Epithelial cell of esophagus (primary cell): ENCODE measurements around the gene PDE9A.

ENCODE experiments used
- DNase-seq: peaks from one replicate; pipeline ENCODE4 v3.0.0; 2010; ENCODE audit warnings: low read depth
- H3K4me3 ChIP-seq: 2 replicates; pipeline ENCODE4 v1.5.1; 2011; ENCODE audit warnings: mild to moderate bottlenecking, low read length, control low read depth
- CTCF ChIP-seq: IDR thresholded peaks from 2 replicates; pipeline ENCODE4 v1.5.1; 2011; ENCODE audit warnings: low read depth, mild to moderate bottlenecking, low read length, control low read depth, inconsistent platforms; ENCODE audit not compliant: insufficient read depth; ENCODE audit errors: missing control alignments

PDE9A gene

DNA sequence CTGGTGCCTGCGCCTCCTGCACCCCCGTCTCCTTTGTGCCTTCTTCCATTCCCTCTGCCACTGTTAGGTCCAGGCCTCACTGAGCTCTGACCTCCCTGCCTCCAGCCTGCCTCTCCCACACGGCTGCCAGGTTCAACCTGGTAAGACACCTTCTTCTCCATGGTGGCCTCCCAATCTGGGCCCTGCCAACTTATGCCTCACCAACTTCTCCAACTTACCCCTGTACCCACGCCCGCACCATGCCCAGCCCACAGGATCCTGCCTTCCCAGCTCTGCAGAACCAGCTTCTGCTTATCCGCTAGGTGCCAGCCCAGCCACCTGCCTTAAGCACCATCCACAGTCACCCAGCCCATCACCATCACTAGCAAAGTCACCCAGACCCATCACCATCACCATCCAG is 37.2 kb downstream of the PDE9A start:
- TF ChIP-seq CTCF, result no peak
- H3K4me3 ChIP-seq, result no peak overlapping the region
- no peak for DNase-seq

GRCh38 chr21:42691901-42692559 is 38.6 kb downstream of the PDE9A start:
- no peak for DNase-seq
- no peak for TF ChIP-seq CTCF
- no peak overlapping the region for H3K4me3 ChIP-seq

DNA sequence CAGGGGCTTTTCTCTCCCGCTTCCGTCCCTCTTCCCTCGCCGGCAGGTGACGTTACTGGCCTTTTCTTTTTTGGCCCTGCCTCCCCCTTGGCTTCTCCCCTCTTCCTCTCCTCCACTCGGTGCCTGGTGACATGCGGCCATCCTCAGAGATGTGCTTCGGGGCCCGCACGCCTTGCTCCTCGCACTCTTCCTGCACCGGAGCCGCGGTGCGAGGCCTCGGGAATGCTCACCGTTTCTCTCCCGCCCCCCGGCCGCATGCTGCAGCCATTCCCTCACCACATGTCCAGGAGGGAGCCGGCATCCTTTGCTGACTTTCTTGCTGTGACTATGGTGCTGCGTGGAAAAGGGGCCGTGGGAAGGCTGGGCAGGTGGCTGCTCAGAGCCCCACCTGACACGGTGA is 39.3 kb downstream of the PDE9A start:
- no peak overlapping the region for H3K4me3 ChIP-seq

GRCh38 chr21:42694751-42695696 is 41.6 kb downstream of the PDE9A start:
- H3K4me3 ChIP-seq, result no peak overlapping the region
- no peak for TF ChIP-seq CTCF
- DNase-seq, result no peak

More for the DNA sequence above, 39.3 kb downstream of the PDE9A start:
- DNase-seq, result no peak
- no peak for TF ChIP-seq CTCF

- no peak for TF ChIP-seq CTCF
- no peak overlapping the region for H3K4me3 ChIP-seq
- peak; percentile 52 for DNase-seq
Observed at GRCh38 chr21:42695697-42696380, 42.4 kb downstream of the PDE9A start.

DNA sequence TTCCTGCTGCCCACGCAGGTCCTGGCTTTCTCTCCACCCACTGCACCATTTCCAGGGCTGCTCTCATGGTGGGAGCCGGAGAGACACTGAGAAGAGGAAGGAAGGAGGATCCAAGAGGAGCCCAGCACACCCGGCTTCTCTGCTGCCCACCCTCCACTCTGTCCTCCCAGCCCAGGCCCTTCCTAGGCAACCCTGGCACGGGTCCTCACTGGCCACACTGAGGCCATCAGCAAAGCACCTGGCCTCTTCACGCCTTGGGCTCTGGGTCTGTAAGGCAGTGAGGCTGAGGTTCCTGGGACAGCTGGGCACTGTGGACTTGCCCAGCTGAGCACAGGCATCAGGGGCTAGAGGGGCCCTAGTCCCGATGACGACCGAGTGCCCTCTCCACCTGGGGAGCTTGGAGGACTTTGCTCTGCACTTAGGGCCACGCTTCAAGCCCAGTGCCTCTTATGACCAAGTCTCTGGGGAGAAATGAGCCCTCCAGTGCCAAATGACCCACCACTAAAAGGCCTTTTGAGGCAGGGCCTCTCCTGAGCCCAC is 43.1 kb downstream of the PDE9A start:
- DNase-seq, result no peak
- TF ChIP-seq CTCF, result no peak
- H3K4me3 ChIP-seq, result no peak overlapping the region
